Endothelial cell of umbilical vein (primary cell): ENCODE measurements around the gene TMEFF2. TPM values are rescaled to one million over a fixed set of nuclear protein-coding genes. Genes with fewer than 3 reads are reported as not detected.

Experiments
- BruUV-seq: library from RNA; stranded (reverse); fragments of 400-500 nt; replicated peaks from 2 replicates; lab custom pipeline; 2021; lab: Mats Ljungman, UMichigan
- CTCF ChIA-PET: fragments of 300-600, 350-600 bp; sonication (Branson Sonifier 250); formaldehyde crosslinking; loops from one replicate; lab custom pipeline; 2021; ENCODE audit warnings: antibody characterized with exemption, inconsistent platforms; lab: Charles Lee
- POLR2A ChIA-PET: fragments of 300-600, 350-600 bp; sonication (Branson Sonifier 250); formaldehyde crosslinking; loops from one replicate; lab custom pipeline; 2021; ENCODE audit warnings: antibody characterized with exemption, inconsistent platforms; lab: Charles Lee
- DNase-seq: peaks from one replicate; pipeline ENCODE4 v3.0.0-alpha.2; 2011; ENCODE audit warnings: low read depth, low spot score
- FAIRE-seq: peaks from 2 replicates; lab custom pipeline; 2011; peaks lifted over from hg19 to GRCh38; lab: Jason Lieb, UNC
- H2AFZ ChIP-seq: 2 replicates; pipeline ENCODE4 v1.6.0; 2012; ENCODE audit warnings: low read depth, low read length, control low read depth, inconsistent platforms
- H3K27ac ChIP-seq: 2 replicates; pipeline ENCODE4 v1.5.1; 2011; ENCODE audit warnings: low read depth, mild to moderate bottlenecking, control low read depth, low read length, moderate library complexity; ENCODE audit not compliant: insufficient read depth
- H3K27me3 ChIP-seq, 2 experiments: 2 replicates each; pipeline versions ENCODE4 v1.6.0 to v1.6.1; 2011; ENCODE audit warnings: low read length in 2 of 2, mixed read lengths in 1 of 2; ENCODE audit not compliant: control insufficient read depth in 2 of 2, insufficient read depth in 2 of 2
- H3K36me3 ChIP-seq, 2 experiments: 2 replicates in 1 of 2; 3 replicates in 1 of 2; pipeline ENCODE4 v1.5.1; 2011; ENCODE audit warnings: low read length in 2 of 2, mild to moderate bottlenecking in 1 of 2, moderate library complexity in 1 of 2; ENCODE audit not compliant: control insufficient read depth in 2 of 2, insufficient read depth in 2 of 2; ENCODE audit errors: extremely low read depth in 1 of 2
- H3K4me1 ChIP-seq: 3 replicates; pipeline ENCODE4 v1.5.1; 2011; ENCODE audit warnings: mild to moderate bottlenecking, low read length; ENCODE audit not compliant: control insufficient read depth, insufficient read depth; ENCODE audit errors: extremely low read depth
- H3K4me2 ChIP-seq: 2 replicates; pipeline ENCODE4 v1.6.1; 2011; ENCODE audit warnings: low read length, control low read depth, mixed read lengths; ENCODE audit not compliant: insufficient read depth
- H3K4me3 ChIP-seq, 3 experiments: fragments of 200-600 bp in 1 of 3; sonication (generic), shearing (Covaris generic) in 1 of 3; replicated peaks in 1 of 3; 2 replicates each; pipeline ENCODE4 v1.5.1; 2011 to 2016; ENCODE audit warnings: control low read depth in 3 of 3, low read length in 3 of 3, mild to moderate bottlenecking in 2 of 3, inconsistent platforms in 1 of 3, low read depth in 1 of 3, moderate library complexity in 1 of 3; ENCODE audit not compliant: insufficient read depth in 1 of 3
- H3K79me2 ChIP-seq: 2 replicates; pipeline ENCODE4 v1.6.0; 2012; ENCODE audit warnings: low read length, inconsistent platforms; ENCODE audit not compliant: control insufficient read depth, insufficient read depth
- H3K9ac ChIP-seq: replicated peaks from 2 replicates; pipeline ENCODE3; 2011; ENCODE audit warnings: low read length, control low read depth; ENCODE audit not compliant: insufficient read depth; ENCODE audit errors: extremely low read depth
- H3K9me1 ChIP-seq: replicated peaks from 3 replicates; pipeline ENCODE4 v1.6.0; 2011; ENCODE audit warnings: mild to moderate bottlenecking, low read length; ENCODE audit not compliant: control insufficient read depth, insufficient read depth; ENCODE audit errors: extremely low read depth
- H3K9me3 ChIP-seq: replicated peaks from 2 replicates; pipeline ENCODE4 v1.5.1; 2012; ENCODE audit warnings: low read length, inconsistent platforms; ENCODE audit not compliant: control insufficient read depth, insufficient read depth
- H4K20me1 ChIP-seq: replicated peaks from 2 replicates; pipeline ENCODE3; 2011; ENCODE audit warnings: mild to moderate bottlenecking, low read length; ENCODE audit not compliant: control insufficient read depth, insufficient read depth; ENCODE audit errors: extremely low read depth
- CTCF ChIP-seq, 2 donors: IDR thresholded peaks; 1 replicate in 1 of 2; 2 replicates in 1 of 2; pipeline ENCODE4 v1.5.1; 2011; ENCODE audit warnings: low read length in 2 of 2, mild to moderate bottlenecking in 2 of 2, moderate library complexity in 2 of 2, control low read depth in 1 of 2, inconsistent platforms in 1 of 2, low read depth in 1 of 2; ENCODE audit not compliant: insufficient read depth in 1 of 2; ENCODE audit errors: extremely low read depth in 1 of 2
- EZH2 ChIP-seq: IDR thresholded peaks from 2 replicates; pipeline ENCODE4 v1.6.1; 2012; ENCODE audit warnings: borderline replicate concordance, low read depth, mild to moderate bottlenecking, moderate library complexity, low read length, inconsistent platforms; ENCODE audit not compliant: severe bottlenecking
- FOS ChIP-seq: IDR thresholded peaks from 2 replicates; pipeline ENCODE4 v1.6.1; 2011; ENCODE audit warnings: mild to moderate bottlenecking, low read length, moderate library complexity, borderline replicate concordance; ENCODE audit not compliant: insufficient read depth
- GATA2 ChIP-seq: IDR thresholded peaks from 2 replicates; pipeline ENCODE4 v1.7.0; 2011; ENCODE audit warnings: low read depth, mild to moderate bottlenecking, moderate library complexity, mixed read lengths, low read length; ENCODE audit not compliant: insufficient read length, insufficient read depth
- JUN ChIP-seq: IDR thresholded peaks from 2 replicates; pipeline ENCODE4 v1.6.1; 2011; ENCODE audit warnings: borderline replicate concordance, low read depth; ENCODE audit not compliant: insufficient read length, insufficient read depth
- MAX ChIP-seq: IDR thresholded peaks from 2 replicates; pipeline ENCODE4 v1.6.1; 2011; ENCODE audit not compliant: insufficient read depth, insufficient read length
- MYC ChIP-seq: IDR thresholded peaks from one replicate; pipeline ENCODE4 v1.6.1; 2011; ENCODE audit warnings: mild to moderate bottlenecking, low read depth, low read length
- POLR2A ChIP-seq: IDR thresholded peaks from 2 replicates; pipeline ENCODE4 v1.6.1; 2012; ENCODE audit warnings: low read depth, mild to moderate bottlenecking, control low read depth, low read length
- POLR2AphosphoS5 ChIP-seq: IDR thresholded peaks from 2 replicates; pipeline ENCODE4 v1.6.1; 2012; ENCODE audit warnings: low read depth, mild to moderate bottlenecking, control low read depth, low read length, moderate library complexity; ENCODE audit not compliant: insufficient read depth
- dilution Hi-C: fragments of 300-500 bp; cut with MboI; formaldehyde crosslinking; loops from one replicate; pipeline ENCODE4 v1.15.0; 2019; ENCODE audit warnings: low sequenced_read_pairs; ENCODE audit not compliant: extremely low pct_ligation_motif_present
- intact Hi-C: fragments of 100-400 bp; cut with micrococcal nuclease; formaldehyde crosslinking; loops from one replicate; pipeline ENCODE4 v1.10.0; 2022
- polyA plus RNA-seq, 4 experiments: library from polyadenylated mRNA; depleted of rRNA in 3 of 4; stranded (reverse) in 3 of 4; unstranded in 1 of 4; fragments of >200 nt; gene quantifications; 2 replicates each; pipeline versions ENCODE4 v1.2.1 to v1.2.3, GENCODE V29; 2011 to 2012; ENCODE audit warnings: missing spikeins in 1 of 4
- total RNA-seq: library from RNA; stranded (reverse); gene quantifications from 2 replicates; pipeline ENCODE4 v1.2.3, GENCODE V29; 2021

The TMEFF2 gene
- total and polyA plus RNA-seq, 2 donors (not counting 3 experiments of a cell fraction or from before 2014, with no cell fraction given) = 0.18 to 0.20 TPM

GRCh38 chr2:191942739-191943103 lies 252.0 kb downstream of the TMEFF2 start:
- Histone ChIP-seq H3K4me3 (no peak overlapping the region), H3K27ac (no peak overlapping the region), H3K4me1 (no peaks in the 10 kb centered on the region), H4K20me1 (no peaks in the 10 kb centered on the region), H3K9ac (no peak overlapping the region), H3K27me3 (no peaks in the 10 kb centered on the region), H3K36me3 (no peaks in the 10 kb centered on the region), H3K9me3 (no peaks in the 10 kb centered on the region), H3K9me1 (no peaks in the 10 kb centered on the region), H2AFZ (no peak overlapping the region), H3K79me2 (no peaks in the 10 kb centered on the region), H3K4me2 (no peak overlapping the region)
- POLR2A ChIA-PET = no interaction called here
- BruUV-seq = no TSS peak
- no peak for TF ChIP-seq JUN
- TF ChIP-seq FOS = no peak
- no peak for TF ChIP-seq MAX
- TF ChIP-seq POLR2AphosphoS5 = no peak
- no peak for TF ChIP-seq CTCF (IDR thresholded peaks at IDR 0.05; ENCODE audit: extremely low read depth in 1 of 2, insufficient read depth in 1 of 2, low read depth in 1 of 2, low read length in 2 of 2)
- TF ChIP-seq EZH2 = no peak
- TF ChIP-seq GATA2 = no peak
- TF ChIP-seq MYC = no peak
- no peak for TF ChIP-seq POLR2A
- dilution Hi-C loops (no loop called here), intact Hi-C loops (no loop called here)
- DNase-seq (no peak), FAIRE-seq (no peak)
- CTCF ChIA-PET = interaction anchor here (1.5 to 1.6 kb wide), 2 partner anchors 8 to 219 kb away, joined by 5 read pairs; no protein-coding TSS in a partner anchor
